NCI-H345 treated with DMSO at 0.1 percent for 48 hours (cell line): ENCODE results near the gene GTF2H3.

Experiments
- DNase-seq: peaks from one replicate; lab custom pipeline; 2025; ENCODE audit not compliant: unreplicated experiment; lab: John Stamatoyannopoulos, UW

Gene GTF2H3

GRCh38 chr12:123645380-123645779 is 11.8 kb downstream of the GTF2H3 start:
- no peak for DNase-seq

GRCh38 chr12:123645878-123646277 is 12.2 kb downstream of the GTF2H3 start:
- no peak for DNase-seq

GRCh38 chr12:123648401-123648800 is 14.8 kb downstream of the GTF2H3 start:
- no peak for DNase-seq

GRCh38 chr12:123654129-123654701 is 20.6 kb downstream of the GTF2H3 start:
- no peak for DNase-seq

GRCh38 chr12:123655420-123655819 is 21.8 kb downstream of the GTF2H3 start:
- DNase-seq: no peak

- DNase-seq: no peak
These were observed 22.8 kb downstream of the GTF2H3 start for GRCh38 chr12:123656392-123656791.

- DNase-seq: no peak
These were observed 23.6 kb downstream of the GTF2H3 start for GRCh38 chr12:123657211-123657610.

- DNase-seq: no peak
These were observed 26.5 kb downstream of the GTF2H3 start for GRCh38 chr12:123659996-123660727.

GRCh38 chr12:123667771-123668170 is 34.1 kb downstream of the GTF2H3 start:
- no peak for DNase-seq

GRCh38 chr12:123670882-123671728 is 37.5 kb downstream of the GTF2H3 start, which contains the start of gene TCTN2:
Gene TCTN2 (plus strand): TSS chr12:123671113. CDS start chr12:123671241, 128 bp downstream.
- DNase-seq: peak; percentile 88

- DNase-seq: no peak
These were observed 38.2 kb downstream of the GTF2H3 start for GRCh38 chr12:123671876-123672275.

GRCh38 chr12:123675436-123675835 is 41.8 kb downstream of the GTF2H3 start:
- no peak for DNase-seq

GRCh38 chr12:123676616-123677320 is 43.1 kb downstream of the GTF2H3 start:
- no peak for DNase-seq

- DNase-seq: no peak
These were observed 45.4 kb downstream of the GTF2H3 start for GRCh38 chr12:123678981-123679380.

GRCh38 chr12:123681605-123682004 is 48.0 kb downstream of the GTF2H3 start:
- no peak for DNase-seq

- no peak for DNase-seq
These were observed 50.3 kb downstream of the GTF2H3 start for GRCh38 chr12:123683964-123684363.

GRCh38 chr12:123686636-123687190 is 53.1 kb downstream of the GTF2H3 start:
- no peak for DNase-seq

- no peak for DNase-seq
These were observed 56.7 kb downstream of the GTF2H3 start for GRCh38 chr12:123690191-123690840.

- DNase-seq: no peak
These were observed 62.6 kb downstream of the GTF2H3 start for GRCh38 chr12:123696207-123696606.

GRCh38 chr12:123696646-123697045 is 63.0 kb downstream of the GTF2H3 start:
- no peak for DNase-seq
